Peyer's patch (tissue), 4 donors: ENCODE data around the gene MAGI2. TPM values are rescaled to one million over a fixed set of nuclear protein-coding genes. Genes with fewer than 3 reads are reported as not detected.

ENCODE experiments used
- DNase-seq, 3 donors: peaks; one replicate each; pipeline ENCODE4 v3.0.0-alpha.2; 2017 to 2019
- H3K27ac ChIP-seq, 4 donors: fragments of 200-600 bp; sonication (generic); one replicate each; pipeline ENCODE4 v1.5.1; 2016 to 2019
- H3K27me3 ChIP-seq, 2 donors: fragments of 200-600 bp; sonication (generic); one replicate each; pipeline ENCODE4 v1.5.1; 2019
- H3K36me3 ChIP-seq, 3 donors: fragments of 200-600 bp; sonication (generic); one replicate each; pipeline ENCODE4 v1.5.1; 2016 to 2019
- H3K4me1 ChIP-seq, 4 donors: fragments of 200-600 bp; sonication (generic); one replicate each; pipeline ENCODE4 v1.5.1; 2016 to 2019
- H3K4me3 ChIP-seq, 4 donors: fragments of 200-600 bp; sonication (generic); 1 replicate in 3 of 4; 2 replicates in 1 of 4; pipeline ENCODE4 v1.5.1; 2016 to 2019; ENCODE audit warnings: mild to moderate bottlenecking in 1 of 4
- H3K9me3 ChIP-seq, 4 donors: fragments of 200-600 bp; sonication (generic); one replicate each; pipeline ENCODE4 v1.5.1; 2016 to 2019; ENCODE audit warnings: mild to moderate bottlenecking in 1 of 4
- CTCF ChIP-seq, 6 experiments: fragments of 450-650 bp in 4 of 6; fragments of 200-600 bp in 2 of 6; sonication (generic) in 1 of 6; IDR thresholded peaks; one replicate each; pipeline ENCODE4 v1.5.1; 2017 to 2019; ENCODE audit warnings: antibody characterized with exemption in 6 of 6, mild to moderate bottlenecking in 3 of 6, moderate library complexity in 1 of 6
- POLR2A ChIP-seq, 2 donors: fragments of 450-650 bp; IDR thresholded peaks; one replicate each; pipeline ENCODE4 v1.5.1; 2017; ENCODE audit warnings: antibody characterized with exemption in 2 of 2, mild to moderate bottlenecking in 2 of 2, moderate library complexity in 2 of 2
- total RNA-seq, 4 donors: library from RNA; depleted of rRNA; stranded (reverse); fragments of >200 nt; gene quantifications; one replicate each; pipeline ENCODE4 v1.1.0, GENCODE V29; 2016

MAGI2 gene
- total RNA-seq, 4 donors from 2014 or later, result 1.6 to 12.4 (median 2.8) TPM

GRCh38 chr7:78081344-78081743 is 1372.1 kb downstream of the MAGI2 start:
- Histone ChIP-seq H3K27me3 (no peaks in the 10 kb centered on the region), H3K36me3 (no peaks in the 10 kb centered on the region), H3K27ac (no peak overlapping the region), H3K9me3 (no peaks in the 10 kb centered on the region), H3K4me3 (no peak overlapping the region), H3K4me1 (no peaks in the 10 kb centered on the region)
- no peak for DNase-seq
- TF ChIP-seq CTCF (IDR thresholded peaks at IDR 0.05), result no peak
- TF ChIP-seq POLR2A (IDR thresholded peaks at IDR 0.05), result no peak

- no peaks in the 10 kb centered on the region for H3K27me3 ChIP-seq
- H3K4me1 ChIP-seq, result no peaks in the 10 kb centered on the region
- no peaks in the 10 kb centered on the region for H3K9me3 ChIP-seq
- H3K36me3 ChIP-seq, result no peaks in the 10 kb centered on the region
- H3K4me3 ChIP-seq, result no peak overlapping the region
- no peak for DNase-seq
- no peak overlapping the region for H3K27ac ChIP-seq
- no peak for TF ChIP-seq POLR2A (IDR thresholded peaks at IDR 0.05)
- TF ChIP-seq CTCF (IDR thresholded peaks at IDR 0.05), result no peak
These were observed 1372.7 kb downstream of the MAGI2 start for GRCh38 chr7:78080811-78081210.

GRCh38 chr7:78080241-78080640 is 1373.2 kb downstream of the MAGI2 start:
- no peaks in the 10 kb centered on the region for H3K27me3 ChIP-seq
- no peak for DNase-seq
- no peak overlapping the region for H3K4me3 ChIP-seq
- H3K36me3 ChIP-seq, result no peaks in the 10 kb centered on the region
- H3K9me3 ChIP-seq, result no peaks in the 10 kb centered on the region
- TF ChIP-seq POLR2A (IDR thresholded peaks at IDR 0.05) (no peak), CTCF (IDR thresholded peaks at IDR 0.05) (no peak)
- no peak overlapping the region for H3K27ac ChIP-seq
- H3K4me1 ChIP-seq, result no peaks in the 10 kb centered on the region

GRCh38 chr7:78074713-78075112 is 1378.8 kb downstream of the MAGI2 start:
- TF ChIP-seq CTCF (IDR thresholded peaks at IDR 0.05), result no peak
- no peak for TF ChIP-seq POLR2A (IDR thresholded peaks at IDR 0.05)
- no peaks in the 10 kb centered on the region for H3K4me1 ChIP-seq
- H3K4me3 ChIP-seq, result no peak overlapping the region

GRCh38 chr7:78073609-78074382 is 1379.7 kb downstream of the MAGI2 start:
- Histone ChIP-seq H3K9me3 (no peaks in the 10 kb centered on the region), H3K27me3 (no peaks in the 10 kb centered on the region), H3K27ac (no peak overlapping the region), H3K4me3 (no peak overlapping the region), H3K36me3 (no peaks in the 10 kb centered on the region), H3K4me1 (no peaks in the 10 kb centered on the region)
- TF ChIP-seq POLR2A (IDR thresholded peaks at IDR 0.05) (no peak), CTCF (IDR thresholded peaks at IDR 0.05) (no peak)
- DNase-seq, result no peak

More at GRCh38 chr7:78074713-78075112, 1378.8 kb downstream of the MAGI2 start:
- Histone ChIP-seq H3K27me3 (no peaks in the 10 kb centered on the region), H3K36me3 (no peaks in the 10 kb centered on the region), H3K27ac (no peak overlapping the region), H3K9me3 (no peaks in the 10 kb centered on the region)
- no peak for DNase-seq
